ENCODE results near the gene BCAS3. TPM values are rescaled to one million over a fixed set of nuclear protein-coding genes. Genes with fewer than 3 reads are reported as not detected.

Gene BCAS3
- total and polyA plus RNA-seq, 2 donors (not counting 1 experiment from before 2014, with no cell fraction given) = 13.9 to 73.4 TPM

DNA sequence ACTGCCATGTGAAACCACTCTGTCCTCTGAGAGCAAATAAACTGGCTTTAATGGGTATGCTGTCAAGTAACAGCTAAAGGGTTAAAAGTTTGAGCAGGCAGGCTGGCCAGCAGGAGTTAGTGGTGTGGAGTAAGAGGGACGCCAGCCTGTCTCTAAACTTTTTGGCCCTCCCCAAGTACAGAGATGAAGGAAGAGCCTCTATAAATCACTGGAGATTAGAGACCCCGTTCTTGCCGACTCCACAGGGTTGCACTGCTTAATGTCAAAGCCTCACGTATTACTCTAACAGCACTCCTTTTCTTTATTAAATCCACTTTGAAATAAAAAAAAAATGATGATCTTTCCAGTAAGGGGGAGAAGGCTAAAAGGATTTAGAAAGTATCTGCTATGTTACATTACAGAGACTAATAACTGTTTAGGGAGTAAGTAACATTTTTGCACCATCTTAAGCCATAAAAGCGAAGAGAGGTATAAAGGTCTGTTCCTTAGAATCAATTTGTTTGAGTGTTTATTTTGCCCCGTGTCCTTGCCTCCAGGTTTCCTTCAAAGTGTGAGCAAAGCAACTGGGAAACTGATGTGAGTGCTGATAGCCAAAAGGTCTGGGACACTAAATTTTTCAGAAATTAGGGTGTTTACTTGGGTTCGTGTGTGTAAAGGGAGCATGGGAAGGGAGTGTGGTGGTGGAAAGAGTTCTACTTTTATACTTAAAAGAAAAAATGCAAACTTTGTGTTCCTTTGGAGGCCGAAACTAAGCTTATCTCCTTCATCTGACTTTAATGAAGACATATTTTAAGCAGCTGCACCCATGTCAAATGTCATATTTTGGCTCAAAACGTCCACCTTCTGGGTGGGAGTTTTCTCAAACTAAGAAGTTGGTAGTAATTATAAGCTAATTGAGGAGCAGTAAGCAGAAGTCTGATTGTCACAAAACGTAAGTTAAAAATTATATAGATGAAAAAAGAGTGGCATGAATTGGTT lies 612.0 kb downstream of the BCAS3 start:
- TF ChIP-seq, protein P1, sequence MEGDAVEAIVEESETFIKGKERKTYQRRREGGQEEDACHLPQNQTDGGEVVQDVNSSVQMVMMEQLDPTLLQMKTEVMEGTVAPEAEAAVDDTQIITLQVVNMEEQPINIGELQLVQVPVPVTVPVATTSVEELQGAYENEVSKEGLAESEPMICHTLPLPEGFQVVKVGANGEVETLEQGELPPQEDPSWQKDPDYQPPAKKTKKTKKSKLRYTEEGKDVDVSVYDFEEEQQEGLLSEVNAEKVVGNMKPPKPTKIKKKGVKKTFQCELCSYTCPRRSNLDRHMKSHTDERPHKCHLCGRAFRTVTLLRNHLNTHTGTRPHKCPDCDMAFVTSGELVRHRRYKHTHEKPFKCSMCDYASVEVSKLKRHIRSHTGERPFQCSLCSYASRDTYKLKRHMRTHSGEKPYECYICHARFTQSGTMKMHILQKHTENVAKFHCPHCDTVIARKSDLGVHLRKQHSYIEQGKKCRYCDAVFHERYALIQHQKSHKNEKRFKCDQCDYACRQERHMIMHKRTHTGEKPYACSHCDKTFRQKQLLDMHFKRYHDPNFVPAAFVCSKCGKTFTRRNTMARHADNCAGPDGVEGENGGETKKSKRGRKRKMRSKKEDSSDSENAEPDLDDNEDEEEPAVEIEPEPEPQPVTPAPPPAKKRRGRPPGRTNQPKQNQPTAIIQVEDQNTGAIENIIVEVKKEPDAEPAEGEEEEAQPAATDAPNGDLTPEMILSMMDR (IDR thresholded peaks at IDR 0.05) = no peak
- no peak for TF ChIP-seq EZH2 (IDR thresholded peaks at IDR 0.05; ENCODE audit: borderline replicate concordance, insufficient read depth, low read depth, low read length, poor library complexity, severe bottlenecking)
- no peak overlapping the region for H2AFZ ChIP-seq (ENCODE audit: insufficient read depth, low read depth, low read length, poor library complexity, severe bottlenecking)
- no peak overlapping the region for H3K27ac Mint-ChIP-seq
- CTCF ChIA-PET = interaction anchor here (0.7 to 0.8 kb wide), 2 partner anchors 24 to 205 kb away, joined by 3 read pairs; no protein-coding TSS in a partner anchor
- DNase-seq (no peak), ATAC-seq (ENCODE audit: low read depth) (no peak)
- no peaks in the 10 kb centered on the region for H3K9me3 ChIP-seq (ENCODE audit: control extremely low read depth in 1 of 3, control insufficient read depth in 2 of 3, insufficient read depth in 1 of 3, low read length in 2 of 3)
- intact Hi-C loops (cut with micrococcal nuclease) = no loop called here
- no peaks in the 10 kb centered on the region for H4K20me1 ChIP-seq (ENCODE audit: control insufficient read depth, insufficient read depth, low read length, poor library complexity, severe bottlenecking)
- POLR2A ChIA-PET = no interaction called here
- no peaks in the 10 kb centered on the region for H3K27me3 ChIP-seq (replicated peaks in 1 of 4; ENCODE audit: control extremely low read depth in 1 of 4, control insufficient read depth in 3 of 4, insufficient read depth in 4 of 4, low read length in 3 of 4)
- no peak overlapping the region for H3K4me3 ChIP-seq (ENCODE audit: control extremely low read depth in 1 of 5, extremely low read depth in 1 of 5, insufficient read depth in 1 of 5, low read depth in 2 of 5, low read length in 4 of 5)
- H3K9me3 Mint-ChIP-seq (ENCODE audit: insufficient read depth) = no peaks in the 10 kb centered on the region
- no peak overlapping the region for H3K27ac ChIP-seq (ENCODE audit: low read length in 2 of 2)
- no peaks in the 10 kb centered on the region for H3K27me3 Mint-ChIP-seq
- H3K4me1 Mint-ChIP-seq = no peaks in the 10 kb centered on the region
- H3K4me3 Mint-ChIP-seq = no peak overlapping the region
- H3K4me1 ChIP-seq (ENCODE audit: control insufficient read depth in 2 of 2, insufficient read depth in 2 of 2, low read length in 2 of 2) = no peaks in the 10 kb centered on the region
- no peak overlapping the region for H3K4me2 ChIP-seq (replicated peaks; ENCODE audit: low read depth, low read length, poor library complexity, severe bottlenecking)
- H3K36me3 ChIP-seq (replicated peaks in 1 of 2; ENCODE audit: control extremely low read depth in 1 of 2, control insufficient read depth in 1 of 2, extremely low read depth in 1 of 2, insufficient read depth in 2 of 2, low read length in 1 of 2) = no peaks in the 10 kb centered on the region
- no peak overlapping the region for H3K9ac ChIP-seq (ENCODE audit: low read length)
- WGBS (ENCODE audit: insufficient coverage) = 86% methylated on average over 5 of the region's 10 CpGs
- H3K79me2 ChIP-seq (ENCODE audit: control insufficient read depth, insufficient read depth, low read length) = no peaks in the 10 kb centered on the region
